ENCODE measurements around the gene CENPO.
"Not testable (repeated sequence)": the region's sequence is repeated elsewhere in the genome, so short reads cannot be mapped to it uniquely, and the experiment has no call there.

The CENPO gene

GRCh38 chr2:24788816-24789215 lies 4.4 kb upstream of the CENPO start:
- no peak for FAIRE-seq

GRCh38 chr2:24791452-24791851 lies 1.8 kb upstream of the CENPO start:
- FAIRE-seq: no peak

- no peak for FAIRE-seq
These were observed 717 bp upstream of the CENPO start for GRCh38 chr2:24792542-24792873.

GRCh38 chr2:24793761-24794435 lies 673 bp downstream of the CENPO start:
- FAIRE-seq: no peak

- no peak for FAIRE-seq
These were observed 4.4 kb downstream of the CENPO start for GRCh38 chr2:24797644-24798043.

GRCh38 chr2:24800487-24800886 lies 7.3 kb downstream of the CENPO start:
- not testable (repeated sequence) for FAIRE-seq

- FAIRE-seq: not testable (repeated sequence)
These were observed 12.8 kb downstream of the CENPO start for GRCh38 chr2:24805811-24806660.

- no peak for FAIRE-seq
These were observed 13.4 kb downstream of the CENPO start for GRCh38 chr2:24806661-24807036.

GRCh38 chr2:24809316-24810007 lies 16.2 kb downstream of the CENPO start:
- peak; percentile 58 for FAIRE-seq

GRCh38 chr2:24813691-24814137 lies 20.5 kb downstream of the CENPO start:
- FAIRE-seq: no peak

- FAIRE-seq: no peak
These were observed 21.3 kb downstream of the CENPO start for GRCh38 chr2:24814516-24814915.

- FAIRE-seq: no peak
These were observed 21.9 kb downstream of the CENPO start for GRCh38 chr2:24815171-24815570.

- FAIRE-seq: no peak
These were observed 23.2 kb downstream of the CENPO start for GRCh38 chr2:24816404-24816803.

- no peak for FAIRE-seq
These were observed 23.7 kb downstream of the CENPO start for GRCh38 chr2:24816884-24817283.

- no peak for FAIRE-seq
These were observed 25.5 kb downstream of the CENPO start for GRCh38 chr2:24818721-24819167.

- no peak for FAIRE-seq
These were observed 26.4 kb downstream of the CENPO start for GRCh38 chr2:24819442-24820174.

- no peak for FAIRE-seq
These were observed 26.9 kb downstream of the CENPO start for GRCh38 chr2:24820175-24820513.

GRCh38 chr2:24820598-24821432 lies 27.6 kb downstream of the CENPO start:
- no peak for FAIRE-seq

GRCh38 chr2:24821433-24821891 lies 28.2 kb downstream of the CENPO start:
- FAIRE-seq: no peak

- FAIRE-seq: no peak
These were observed 29.0 kb downstream of the CENPO start for GRCh38 chr2:24822049-24822706.

- FAIRE-seq: no peak
These were observed 30.9 kb downstream of the CENPO start for GRCh38 chr2:24824071-24824588.
